ENCODE measurements around the gene FUS.

- TF ChIP-seq GATA2 (IDR thresholded peaks at IDR 0.05; ENCODE audit: low read depth, low read length) (no peak), GATA3 (IDR thresholded peaks at IDR 0.05; ENCODE audit: low read depth, low read length) (no peak)
Measured at GRCh38 chr16:31182391-31182790, 2.5 kb downstream of the FUS start.
